Fibroblast of mammary gland (primary cell): ENCODE measurements around the gene DNAH9.

Source experiments
- DNase-seq: peaks from one replicate; pipeline ENCODE4 v3.0.0-alpha.2; 2010; ENCODE audit warnings: low read depth
- H3K4me3 ChIP-seq: 2 replicates; pipeline ENCODE4 v1.5.1; 2011; ENCODE audit warnings: low read depth, mild to moderate bottlenecking, low read length, moderate library complexity; ENCODE audit not compliant: control insufficient read depth
- CTCF ChIP-seq: conservative IDR thresholded peaks from 2 replicates; pipeline ENCODE4 v1.5.1; 2011; ENCODE audit warnings: low read depth, low read length, inconsistent platforms; ENCODE audit not compliant: control insufficient read depth, insufficient read depth

Gene DNAH9

GRCh38 chr17:11564589-11565380 is 33.5 kb upstream of the DNAH9 start:
- DNase-seq: no peak
- H3K4me3 ChIP-seq: no peak overlapping the region
- TF ChIP-seq CTCF: no peak

- no peak overlapping the region for H3K4me3 ChIP-seq
- no peak for TF ChIP-seq CTCF
- no peak for DNase-seq
Measured at GRCh38 chr17:11565591-11565990, 32.7 kb upstream of the DNAH9 start.

GRCh38 chr17:11578998-11579397 is 19.3 kb upstream of the DNAH9 start:
- H3K4me3 ChIP-seq: no peak overlapping the region
- no peak for TF ChIP-seq CTCF
- DNase-seq: no peak

- no peak for DNase-seq
- TF ChIP-seq CTCF: no peak
- no peak overlapping the region for H3K4me3 ChIP-seq
Measured at GRCh38 chr17:11580677-11581076, 17.6 kb upstream of the DNAH9 start.

- no peak for DNase-seq
- no peak for TF ChIP-seq CTCF
- no peak overlapping the region for H3K4me3 ChIP-seq
Measured at GRCh38 chr17:11582217-11582616, 16.1 kb upstream of the DNAH9 start.

GRCh38 chr17:11583306-11583992 is 14.8 kb upstream of the DNAH9 start:
- no peak for TF ChIP-seq CTCF
- no peak overlapping the region for H3K4me3 ChIP-seq
- DNase-seq: no peak
